Neuronal stem cell (in vitro differentiated cells): ENCODE measurements around the gene LIMD2.

ENCODE experiments used
- DNase-seq: peaks from one replicate; pipeline ENCODE4 v3.0.0-alpha.2; 2013; ENCODE audit warnings: low spot score
- H2AFZ ChIP-seq: one replicate; pipeline ENCODE4 v1.6.1; 2013; ENCODE audit warnings: mild to moderate bottlenecking, low read length, inconsistent platforms
- H2AK5ac ChIP-seq: 2 replicates; pipeline ENCODE4 v1.6.1; 2013; ENCODE audit warnings: low read depth, mild to moderate bottlenecking, inconsistent platforms, low read length, moderate library complexity, mixed read lengths
- H2BK120ac ChIP-seq: 2 replicates; pipeline ENCODE4 v1.6.1; 2013; ENCODE audit warnings: low read depth, mild to moderate bottlenecking, inconsistent platforms, low read length, moderate library complexity, mixed read lengths
- H2BK12ac ChIP-seq: one replicate; pipeline ENCODE4 v1.6.1; 2013; ENCODE audit warnings: low read length, inconsistent platforms
- H2BK15ac ChIP-seq: 2 replicates; pipeline ENCODE4 v1.6.1; 2013; ENCODE audit warnings: mild to moderate bottlenecking, low read length, inconsistent platforms, mixed read lengths
- H2BK5ac ChIP-seq: one replicate; pipeline ENCODE4 v1.6.1; 2013; ENCODE audit warnings: inconsistent platforms, mild to moderate bottlenecking, low read length, moderate library complexity
- H3K14ac ChIP-seq: one replicate; pipeline ENCODE4 v1.6.1; 2013; ENCODE audit warnings: low read length, inconsistent platforms
- H3K18ac ChIP-seq: 2 replicates; pipeline ENCODE4 v1.6.1; 2013; ENCODE audit warnings: low read length, inconsistent platforms
- H3K23ac ChIP-seq: 2 replicates; pipeline ENCODE4 v1.6.1; 2013; ENCODE audit warnings: low read depth, mild to moderate bottlenecking, mixed read lengths, low read length, inconsistent platforms; ENCODE audit not compliant: poor library complexity
- H3K27ac ChIP-seq: replicated peaks from 3 replicates; pipeline ENCODE4 v1.5.1; 2013; ENCODE audit warnings: low read length, inconsistent platforms
- H3K27me3 ChIP-seq, 3 experiments: 2 replicates each; pipeline ENCODE4 v1.6.1; 2013; ENCODE audit warnings: low read length in 3 of 3, mild to moderate bottlenecking in 2 of 3, inconsistent platforms in 1 of 3, low read depth in 1 of 3, mixed read lengths in 1 of 3, moderate library complexity in 1 of 3; ENCODE audit not compliant: control insufficient read depth in 3 of 3, insufficient read depth in 3 of 3
- H3K36me3 ChIP-seq, 2 donors: replicated peaks in 1 of 2; 2 replicates each; pipeline ENCODE4 v1.6.1; 2013; ENCODE audit warnings: low read length in 2 of 2; ENCODE audit not compliant: control insufficient read depth in 2 of 2, insufficient read depth in 2 of 2
- H3K4ac ChIP-seq: 2 replicates; pipeline ENCODE4 v1.6.1; 2013; ENCODE audit warnings: inconsistent platforms, mild to moderate bottlenecking, low read length, moderate library complexity
- H3K4me1 ChIP-seq, 2 donors: 1 replicate in 1 of 2; 2 replicates in 1 of 2; pipeline ENCODE4 v1.6.1; 2013; ENCODE audit warnings: low read length in 2 of 2, low read depth in 1 of 2; ENCODE audit not compliant: control insufficient read depth in 2 of 2, insufficient read depth in 1 of 2
- H3K4me2 ChIP-seq: one replicate; pipeline ENCODE4 v1.6.1; 2013; ENCODE audit warnings: mild to moderate bottlenecking, low read length, inconsistent platforms; ENCODE audit not compliant: insufficient read depth, poor library complexity, severe bottlenecking
- H3K4me3 ChIP-seq, 2 donors: 2 replicates each; pipeline ENCODE4 v1.5.1; 2013; ENCODE audit warnings: low read length in 2 of 2, mild to moderate bottlenecking in 2 of 2, inconsistent platforms in 1 of 2, moderate library complexity in 1 of 2
- H3K79me1 ChIP-seq: one replicate; pipeline ENCODE4 v1.6.1; 2013; ENCODE audit warnings: low read depth, mild to moderate bottlenecking, inconsistent platforms, low read length, moderate library complexity
- H3K9ac ChIP-seq: one replicate; pipeline ENCODE4 v1.6.1; 2013; ENCODE audit warnings: mild to moderate bottlenecking, low read depth, low read length, inconsistent platforms; ENCODE audit not compliant: poor library complexity
- H3K9me3 ChIP-seq, 2 donors: replicated peaks in 1 of 2; 2 replicates each; pipeline versions ENCODE3 to v1.6.1; 2013; ENCODE audit warnings: low read length in 2 of 2, mild to moderate bottlenecking in 2 of 2, inconsistent platforms in 1 of 2, low read depth in 1 of 2, mixed read lengths in 1 of 2, moderate library complexity in 1 of 2; ENCODE audit not compliant: control insufficient read depth in 2 of 2, insufficient read depth in 1 of 2
- H4K8ac ChIP-seq: one replicate; pipeline ENCODE4 v1.6.1; 2013; ENCODE audit warnings: low read depth, mild to moderate bottlenecking, inconsistent platforms, low read length, moderate library complexity
- H4K91ac ChIP-seq: one replicate; pipeline ENCODE4 v1.6.1; 2013; ENCODE audit warnings: low read length, low read depth, mild to moderate bottlenecking, inconsistent platforms; ENCODE audit not compliant: poor library complexity
- WGBS, 2 donors: extraction: QIAGEN DNeasy Blood & Tissue Kit; methylation state at CpG; one replicate each; pipeline ENCODE4 v1.1.7; 2013; ENCODE audit warnings: missing lambda C conversion rate in 2 of 2, mixed read lengths in 1 of 2; ENCODE audit not compliant: insufficient read length in 2 of 2, insufficient replicate concordance in 1 of 2; ENCODE audit errors: extremely low coverage in 2 of 2; 5-methylcytosine and 5-hydroxymethylcytosine counted together

The LIMD2 gene

DNA sequence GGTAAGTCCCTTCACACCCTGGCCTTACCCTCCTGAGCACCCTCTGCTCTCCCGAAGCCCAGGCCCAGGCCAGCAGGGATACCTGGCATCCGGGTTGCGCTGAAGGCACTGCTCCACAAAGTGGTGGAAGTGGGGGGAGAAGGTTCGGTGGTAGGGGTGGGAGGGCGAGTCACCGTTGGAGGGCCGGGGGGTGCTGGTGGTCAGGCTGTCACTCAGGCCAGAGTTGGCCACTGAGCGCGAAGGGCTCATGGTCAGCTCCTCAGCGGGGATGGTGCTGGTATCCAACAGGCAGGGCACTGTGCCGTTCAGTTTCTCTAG, 4.3 kb upstream of the LIMD2 start:
- Histone ChIP-seq H2BK120ac (no peak overlapping the region), H4K91ac (no peak overlapping the region), H2BK15ac (no peak overlapping the region), H3K79me1 (peaks cover 2% of the 10 kb centered on the region), H4K8ac (no peak overlapping the region), H3K9me3 (no peaks in the 10 kb centered on the region), H3K4me3 (no peak overlapping the region), H3K27me3 (peaks cover 0 to 7% (median 0%) of the 10 kb centered on the region in 3 experiments), H3K27ac (no peak overlapping the region), H3K36me3 (peaks cover 16 to 72% of the 10 kb centered on the region in 2 donors), H2AK5ac (no peak overlapping the region), H2BK5ac (no peak overlapping the region), H3K14ac (no peak overlapping the region), H2AFZ (no peak overlapping the region), H3K23ac (no peak overlapping the region), H3K4me2 (no peak overlapping the region), H3K4ac (no peak overlapping the region), H3K18ac (no peak overlapping the region), H2BK12ac (no peak overlapping the region), H3K4me1 (peaks cover 0 to 11% of the 10 kb centered on the region in 2 donors), H3K9ac (no peak overlapping the region)
- DNase-seq = no peak
- no CpG with 5 or more reads among the region's 11 CpGs for WGBS, 2 donors

DNA sequence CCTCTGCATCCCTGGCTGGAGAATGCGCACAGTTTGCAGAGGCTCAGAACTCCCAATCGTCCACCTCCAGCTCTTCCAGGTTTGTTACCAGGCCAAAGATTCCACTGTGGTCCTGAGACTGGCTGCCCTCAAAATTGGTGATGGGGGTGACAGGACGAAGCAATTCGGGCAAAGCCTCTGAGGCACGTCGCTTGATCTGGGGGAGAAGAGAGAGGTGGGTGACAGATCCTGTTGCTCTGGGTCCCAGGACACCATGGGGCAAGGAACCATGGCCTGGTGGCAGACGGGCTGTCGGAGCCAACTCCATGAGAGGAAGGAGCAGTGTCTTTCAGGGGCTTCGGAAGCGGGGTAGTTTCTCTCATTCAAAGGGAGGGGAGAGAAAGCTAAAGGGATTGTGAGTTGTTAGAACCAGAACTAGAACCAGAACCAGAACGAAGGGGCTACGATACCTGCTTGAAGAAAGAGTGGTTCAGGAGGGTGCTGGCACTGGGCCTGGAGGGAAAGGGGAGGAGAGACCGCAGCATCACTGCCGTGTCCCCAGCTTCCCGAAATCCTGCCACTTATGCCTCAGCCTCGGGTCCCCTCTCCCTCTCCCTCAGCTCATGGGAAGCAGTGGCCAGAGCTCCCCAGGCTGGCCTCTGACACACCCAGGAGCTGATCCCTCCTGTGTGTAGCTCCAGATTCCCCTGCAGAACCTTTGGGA, 3.8 kb upstream of the LIMD2 start:
- Histone ChIP-seq H3K23ac (no peak overlapping the region), H4K8ac (no peak overlapping the region), H3K27ac (no peak overlapping the region), H2BK15ac (no peak overlapping the region), H3K14ac (no peak overlapping the region), H2BK12ac (no peak overlapping the region), H3K79me1 (peaks cover 2% of the 10 kb centered on the region), H3K9ac (no peak overlapping the region), H2AK5ac (no peak overlapping the region), H2BK5ac (no peak overlapping the region), H3K27me3 (peaks cover 0 to 7% (median 0%) of the 10 kb centered on the region in 3 experiments), H3K4me3 (no peak overlapping the region), H3K9me3 (no peaks in the 10 kb centered on the region), H3K4me1 (peaks cover 0 to 13% of the 10 kb centered on the region in 2 donors), H2BK120ac (no peak overlapping the region), H3K36me3 (peaks cover 11 to 67% of the 10 kb centered on the region in 2 donors), H3K4ac (no peak overlapping the region), H4K91ac (no peak overlapping the region), H2AFZ (no peak overlapping the region), H3K18ac (no peak overlapping the region), H3K4me2 (no peak overlapping the region)
- WGBS, 2 donors = no CpG with 5 or more reads among the region's 16 CpGs
- no peak for DNase-seq

DNA sequence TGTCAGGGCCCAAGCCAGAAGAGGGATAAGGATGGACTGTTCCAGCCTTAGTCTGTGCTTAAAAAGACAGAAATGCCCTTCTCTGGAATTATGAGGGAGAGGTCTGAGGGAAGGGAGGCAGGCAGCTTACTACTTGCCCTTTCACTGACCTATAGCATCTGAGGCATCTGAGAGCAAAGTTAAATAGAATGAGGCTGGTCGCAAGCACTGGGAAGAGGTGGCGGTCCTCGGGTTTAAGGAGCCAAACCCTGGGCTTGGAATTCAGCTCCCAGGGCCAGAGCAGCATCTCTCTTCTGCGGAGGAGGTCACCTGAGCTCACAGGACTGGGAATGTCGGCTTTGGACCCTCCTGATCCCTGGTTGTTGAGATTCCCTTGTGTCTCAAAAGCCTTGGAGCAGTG, 3.1 kb upstream of the LIMD2 start:
- Histone ChIP-seq H2BK12ac (no peak overlapping the region), H3K27me3 (peaks cover 0 to 7% (median 0%) of the 10 kb centered on the region in 3 experiments), H3K4me2 (no peak overlapping the region), H3K36me3 (peaks cover 11 to 65% of the 10 kb centered on the region in 2 donors), H3K9ac (no peak overlapping the region), H3K79me1 (peaks cover 5% of the 10 kb centered on the region), H2BK5ac (no peak overlapping the region), H3K18ac (no peak overlapping the region), H3K4ac (no peak overlapping the region), H3K14ac (no peak overlapping the region), H3K4me1 (peaks cover 0 to 16% of the 10 kb centered on the region in 2 donors), H4K8ac (no peak overlapping the region), H4K91ac (no peak overlapping the region), H3K9me3 (no peaks in the 10 kb centered on the region), H2AK5ac (no peak overlapping the region), H2BK15ac (no peak overlapping the region), H3K27ac (no peak overlapping the region), H2BK120ac (no peak overlapping the region), H2AFZ (no peak overlapping the region), H3K4me3 (no peak overlapping the region), H3K23ac (no peak overlapping the region)
- no CpG with 5 or more reads among the region's 5 CpGs for WGBS, 2 donors
- DNase-seq = no peak

DNA sequence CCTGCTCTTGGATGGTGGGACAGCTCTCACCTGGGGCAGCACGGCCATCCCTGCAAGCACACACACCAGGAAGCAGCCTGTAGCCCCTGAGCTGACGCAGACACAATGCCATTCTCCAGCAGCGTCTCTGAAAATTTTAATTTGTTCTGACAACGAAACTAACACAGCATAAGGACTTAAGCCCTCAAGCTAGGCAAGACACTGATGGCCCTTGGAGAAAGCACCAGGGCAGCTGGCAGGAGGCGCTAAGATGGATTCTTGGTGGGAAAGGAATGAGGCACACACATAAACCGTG, 2.7 kb upstream of the LIMD2 start:
- H3K4me1 ChIP-seq = peaks cover 0 to 16% of the 10 kb centered on the region in 2 donors
- peaks cover 5% of the 10 kb centered on the region for H3K79me1 ChIP-seq
- H4K91ac ChIP-seq = no peak overlapping the region
- WGBS, 2 donors = no CpG with 5 or more reads among the region's 6 CpGs
- H2AFZ ChIP-seq = no peak overlapping the region
- H2BK15ac ChIP-seq = no peak overlapping the region
- no peak overlapping the region for H3K27ac ChIP-seq
- no peak overlapping the region for H3K23ac ChIP-seq
- no peak overlapping the region for H3K4me2 ChIP-seq
- H3K36me3 ChIP-seq = peaks cover 13 to 66% of the 10 kb centered on the region in 2 donors
- H3K9me3 ChIP-seq = no peaks in the 10 kb centered on the region
- no peak overlapping the region for H2BK5ac ChIP-seq
- H2AK5ac ChIP-seq = no peak overlapping the region
- DNase-seq = no peak
- no peak overlapping the region for H3K14ac ChIP-seq
- no peak overlapping the region for H3K9ac ChIP-seq
- no peak overlapping the region for H2BK120ac ChIP-seq
- peaks cover 0 to 7% (median 0%) of the 10 kb centered on the region in 3 experiments for H3K27me3 ChIP-seq
- no peak overlapping the region for H3K18ac ChIP-seq
- H3K4me3 ChIP-seq = no peak overlapping the region
- H4K8ac ChIP-seq = no peak overlapping the region
- H2BK12ac ChIP-seq = no peak overlapping the region
- no peak overlapping the region for H3K4ac ChIP-seq
